ENCODE measurements around the gene CEP20.
"Not testable (repeated sequence)": the region's sequence is repeated elsewhere in the genome, so short reads cannot be mapped to it uniquely, and the experiment has no call there.

The CEP20 gene

GRCh38 chr16:15888072-15888976 lies at the start of gene CEP20:
TSS of gene CEP20 (minus strand) at chr16:15888603. CDS start at chr16:15888585, 18 bp downstream.
- DNase-seq: peak; percentile 85

GRCh38 chr16:15936809-15937208 lies 48.4 kb upstream of the CEP20 start:
- DNase-seq: not testable (repeated sequence)

GRCh38 chr16:15934991-15935390 lies 46.6 kb upstream of the CEP20 start:
- DNase-seq: no peak

- DNase-seq: no peak
Observed at GRCh38 chr16:15933781-15934180, 45.4 kb upstream of the CEP20 start.

GRCh38 chr16:15932939-15933338 lies 44.5 kb upstream of the CEP20 start:
- no peak for DNase-seq

- no peak for DNase-seq
Observed at GRCh38 chr16:15928261-15929104, 40.1 kb upstream of the CEP20 start.

GRCh38 chr16:15925631-15926030 lies 37.2 kb upstream of the CEP20 start:
- no peak for DNase-seq

- no peak for DNase-seq
Observed at GRCh38 chr16:15924996-15925395, 36.6 kb upstream of the CEP20 start.

GRCh38 chr16:15919331-15919730 lies 30.9 kb upstream of the CEP20 start:
- DNase-seq: no peak

- not testable (repeated sequence) for DNase-seq
Observed at GRCh38 chr16:15918314-15918713, 29.9 kb upstream of the CEP20 start.

- DNase-seq: no peak
Observed at GRCh38 chr16:15916323-15916722, 27.9 kb upstream of the CEP20 start.

- no peak for DNase-seq
Observed at GRCh38 chr16:15915555-15916081, 27.2 kb upstream of the CEP20 start.

- no peak for DNase-seq
Observed at GRCh38 chr16:15913046-15913698, 24.8 kb upstream of the CEP20 start.

GRCh38 chr16:15911198-15911597 lies 22.8 kb upstream of the CEP20 start:
- no peak for DNase-seq

GRCh38 chr16:15907863-15908478 lies 19.6 kb upstream of the CEP20 start:
- DNase-seq: peak; percentile 79

- DNase-seq: no peak
Observed at GRCh38 chr16:15906439-15906838, 18.0 kb upstream of the CEP20 start.

GRCh38 chr16:15903960-15904359 lies 15.6 kb upstream of the CEP20 start:
- DNase-seq: no peak

GRCh38 chr16:15900901-15901500 lies 12.6 kb upstream of the CEP20 start:
- DNase-seq: no peak

GRCh38 chr16:15900357-15900756 lies 12.0 kb upstream of the CEP20 start:
- DNase-seq: no peak

- DNase-seq: no peak
Observed at GRCh38 chr16:15899538-15900100, 11.2 kb upstream of the CEP20 start.

GRCh38 chr16:15898654-15899053 lies 10.3 kb upstream of the CEP20 start:
- DNase-seq: no peak

- DNase-seq: no peak
Observed at GRCh38 chr16:15897834-15898254, 9.4 kb upstream of the CEP20 start.

All from NCI-H187 treated with DMSO at 0.1 percent for 48 hours (cell line).